Measurements from ENCODE around the gene CD3G. TPM values are rescaled to one million over a fixed set of nuclear protein-coding genes. Genes with fewer than 3 reads are reported as not detected.

Gene CD3G
- total RNA-seq: not detected in 2 replicates

DNA sequence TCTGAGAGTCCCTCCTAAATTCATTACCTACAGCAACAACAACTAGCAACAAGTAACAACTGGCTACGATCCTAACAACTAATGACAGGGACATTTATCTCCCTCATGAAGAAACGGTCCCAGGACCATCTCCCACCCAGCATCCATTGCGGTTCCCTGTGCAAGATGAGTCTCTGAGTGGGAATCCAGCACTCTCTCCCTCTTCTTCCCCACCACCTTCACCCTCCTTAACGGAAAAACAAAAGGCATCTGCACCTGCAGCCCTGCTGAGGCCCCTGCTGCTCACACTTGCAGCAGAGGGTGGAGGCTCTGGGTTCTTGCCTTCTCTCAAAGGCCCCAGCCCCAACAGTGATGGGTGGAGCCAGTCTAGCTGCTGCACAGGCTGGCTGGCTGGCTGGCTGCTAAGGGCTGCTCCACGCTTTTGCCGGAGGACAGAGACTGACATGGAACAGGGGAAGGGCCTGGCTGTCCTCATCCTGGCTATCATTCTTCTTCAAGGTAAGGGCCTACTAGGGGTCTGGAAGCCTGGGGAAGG, at the start of gene CD3G:
CD3G (plus strand) TSS at position 364 of the 535 bp plus-strand sequence; CDS start at position 444, 80 bp downstream.

DNA sequence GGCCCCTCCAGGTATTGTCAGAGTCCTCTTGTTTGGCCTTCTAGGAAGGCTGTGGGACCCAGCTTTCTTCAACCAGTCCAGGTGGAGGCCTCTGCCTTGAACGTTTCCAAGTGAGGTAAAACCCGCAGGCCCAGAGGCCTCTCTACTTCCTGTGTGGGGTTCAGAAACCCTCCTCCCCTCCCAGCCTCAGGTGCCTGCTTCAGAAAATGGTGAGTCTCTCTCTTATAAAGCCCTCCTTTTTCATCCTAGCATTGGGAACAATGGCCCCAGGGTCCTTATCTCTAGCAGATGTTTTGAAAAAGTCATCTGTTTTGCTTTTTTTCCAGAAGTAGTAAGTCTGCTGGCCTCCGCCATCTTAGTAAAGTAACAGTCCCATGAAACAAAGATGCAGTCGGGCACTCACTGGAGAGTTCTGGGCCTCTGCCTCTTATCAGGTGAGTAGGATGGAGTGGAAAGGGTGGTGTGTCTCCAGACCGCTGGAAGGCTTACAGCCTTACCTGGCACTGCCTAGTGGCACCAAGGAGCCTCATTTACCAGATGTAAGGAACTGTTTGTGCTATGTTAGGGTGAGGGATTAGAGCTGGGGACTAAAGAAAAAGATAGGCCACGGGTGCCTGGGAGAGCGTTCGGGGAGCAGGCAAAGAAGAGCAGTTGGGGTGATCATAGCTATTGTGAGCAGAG, 39.4 kb upstream of the CD3G start, which contains the start of gene CD3E:
CD3E (plus strand) TSS at position 163 of the 681 bp plus-strand sequence; CDS start at position 386, 223 bp downstream.

DNA sequence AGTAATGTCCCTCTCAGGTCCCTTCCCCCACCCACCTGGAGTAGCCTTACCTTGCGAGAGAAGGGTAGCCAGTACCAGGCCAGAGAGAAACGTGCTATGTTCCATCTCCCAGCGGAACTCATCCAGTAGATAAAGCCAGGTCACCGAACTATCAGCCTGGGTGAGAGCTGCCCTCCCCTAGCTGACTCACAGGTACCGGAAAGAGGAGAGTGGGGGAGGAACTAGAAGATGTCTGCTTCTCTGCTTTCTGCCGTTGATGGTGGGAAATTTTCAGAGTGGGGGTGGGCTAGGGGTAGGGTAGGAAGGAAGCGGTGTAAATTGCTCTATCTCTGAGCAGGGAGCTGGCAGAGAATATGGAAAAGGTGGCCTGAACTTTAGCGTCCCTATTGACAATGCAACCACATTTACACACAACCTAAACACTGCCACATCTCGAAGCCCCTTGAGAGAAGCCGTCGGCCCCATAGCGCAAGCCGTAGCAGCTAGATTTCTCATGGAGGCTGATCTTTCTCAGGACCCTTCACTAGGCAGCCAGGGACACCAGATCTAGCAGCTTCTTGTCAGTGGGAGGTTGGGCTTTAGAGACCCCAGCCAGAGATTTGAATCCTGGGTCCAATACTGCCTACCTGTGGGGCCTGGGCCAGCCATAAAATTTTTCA, 1.5 kb upstream of the CD3G start, which contains the start of gene CD3D:
CD3D (minus strand) TSS at position 203 of the 659 bp plus-strand sequence; CDS start at position 105, 98 bp downstream.

DNA sequence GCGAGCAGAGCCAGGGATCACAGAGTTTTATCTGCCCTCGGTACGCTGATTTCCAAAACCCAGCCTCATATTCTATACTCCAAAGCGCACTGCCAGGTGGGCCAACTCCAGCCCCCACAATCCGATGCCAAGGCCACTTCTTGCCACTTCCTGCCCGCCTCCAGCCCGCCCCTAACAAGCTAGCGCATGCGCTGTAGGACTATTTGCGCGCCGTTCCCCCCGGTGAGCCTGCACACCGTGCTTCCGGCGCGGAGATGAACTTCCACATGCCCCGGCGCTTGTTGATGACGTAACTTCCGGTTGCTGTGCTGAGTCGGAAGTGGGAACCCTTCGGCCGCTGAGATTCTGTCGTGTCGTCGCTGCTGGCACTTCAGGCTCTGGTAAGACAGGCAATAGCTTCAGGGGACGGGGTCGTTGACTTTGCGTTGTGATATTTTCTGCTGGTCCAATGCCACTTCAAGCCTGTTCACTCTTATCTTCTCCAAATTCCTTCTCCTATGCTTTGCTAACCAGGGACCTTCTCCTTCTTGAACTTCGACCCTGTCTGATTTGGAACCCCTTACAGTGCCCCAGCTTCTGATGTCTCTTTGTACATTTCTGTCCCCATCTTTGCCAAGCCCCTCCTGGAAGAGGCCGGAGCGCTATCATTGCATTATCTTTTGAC, 15.3 kb downstream of the CD3G start, which contains the start of gene UBE4A:
UBE4A (plus strand) TSS at position 306 of the 664 bp plus-strand sequence. CDS start 5,481 bp downstream, outside the sequence.

DNA sequence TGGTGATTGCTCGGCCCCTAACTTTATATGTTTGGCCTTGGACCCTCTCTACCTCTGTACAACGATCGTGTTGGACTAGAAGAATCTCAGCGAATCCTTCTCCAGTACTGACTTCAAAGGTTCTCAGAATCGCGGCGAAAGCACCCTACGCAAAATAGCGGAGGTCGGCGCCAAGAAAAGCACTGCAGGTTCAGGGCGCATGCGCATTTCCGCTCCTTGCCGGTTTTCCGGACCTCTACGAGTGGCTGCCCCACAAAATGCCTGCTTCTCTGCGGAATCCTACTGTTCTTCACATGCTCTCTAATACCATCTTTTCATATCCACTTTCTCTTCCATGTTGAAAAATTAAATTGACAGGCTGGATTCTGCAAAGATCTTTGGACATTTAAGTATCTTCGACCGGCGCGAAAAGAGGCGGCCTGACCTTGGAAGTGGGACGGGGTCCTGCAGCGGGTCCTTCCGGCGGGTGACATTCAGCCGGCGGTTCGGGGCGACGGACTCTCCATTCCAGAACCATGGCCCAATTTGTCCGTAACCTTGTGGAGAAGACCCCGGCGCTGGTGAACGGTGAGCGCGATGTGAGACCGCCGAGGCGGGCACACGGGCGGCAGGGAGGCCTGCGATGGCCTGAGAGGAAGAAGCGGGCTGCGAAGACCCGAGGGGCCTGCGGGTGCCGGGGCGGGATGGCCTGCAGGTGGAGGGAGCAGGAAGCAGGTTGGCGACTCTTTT, 57.2 kb downstream of the CD3G start, which contains the start of gene ATP5MG:
ATP5MG (plus strand) TSS at position 456 of the 729 bp plus-strand sequence; CDS start at position 516, 60 bp downstream.

Other genes with a start within 250 kb of the CD3G start
- under 0.01 and 0.11 TPM in 2 replicates for gene SCN4B, start 191.5 kb upstream of the CD3G start, total RNA-seq
- not detected in 2 replicates for gene SCN2B, start 167.7 kb upstream of the CD3G start, total RNA-seq
- gene JAML, start 119.3 kb upstream of the CD3G start, total RNA-seq: 0.11 and 0.17 TPM in 2 replicates
- gene MPZL3, start 92.0 kb upstream of the CD3G start, total RNA-seq: 1.2 and 2.1 TPM in 2 replicates
- gene MPZL2, start 80.0 kb upstream of the CD3G start, total RNA-seq: 0.95 and 2.9 TPM in 2 replicates
- gene CD3E, start 39.6 kb upstream of the CD3G start, total RNA-seq: not detected in 2 replicates
- gene CD3D, start 1.6 kb upstream of the CD3G start, total RNA-seq: not detected in 2 replicates
- 22.2 and 27.6 TPM in 2 replicates for gene UBE4A, start 15.3 kb downstream of the CD3G start, total RNA-seq
- 90.3 and 117 TPM in 2 replicates for gene ATP5MG, start 57.3 kb downstream of the CD3G start, total RNA-seq
- 17.4 and 19.9 TPM in 2 replicates for gene KMT2A, start 92.1 kb downstream of the CD3G start, total RNA-seq
- gene TTC36, start 183.1 kb downstream of the CD3G start, total RNA-seq: 0.34 and 0.76 TPM in 2 replicates
- gene TMEM25, start 186.8 kb downstream of the CD3G start, total RNA-seq: 11.1 and 11.7 TPM in 2 replicates
- 12.8 and 17.3 TPM in 2 replicates for gene IFT46, start 221.6 kb downstream of the CD3G start, total RNA-seq
- 68.3 and 74.1 TPM in 2 replicates for gene ARCN1, start 228.1 kb downstream of the CD3G start, total RNA-seq

Measured in dermis lymphatic vessel endothelial cell (primary cell).